Activated T-cell treated with anti-CD3 and anti-CD28 coated beads, Interleukin-2, amount 50 U/mL, for 48 hours (primary cell): Measurements from ENCODE around the gene PHF21A.

Experiments used
- DNase-seq, 2 experiments: peaks; one replicate each; pipeline ENCODE4 v3.0.0-alpha.2; 2020

The PHF21A gene

DNA sequence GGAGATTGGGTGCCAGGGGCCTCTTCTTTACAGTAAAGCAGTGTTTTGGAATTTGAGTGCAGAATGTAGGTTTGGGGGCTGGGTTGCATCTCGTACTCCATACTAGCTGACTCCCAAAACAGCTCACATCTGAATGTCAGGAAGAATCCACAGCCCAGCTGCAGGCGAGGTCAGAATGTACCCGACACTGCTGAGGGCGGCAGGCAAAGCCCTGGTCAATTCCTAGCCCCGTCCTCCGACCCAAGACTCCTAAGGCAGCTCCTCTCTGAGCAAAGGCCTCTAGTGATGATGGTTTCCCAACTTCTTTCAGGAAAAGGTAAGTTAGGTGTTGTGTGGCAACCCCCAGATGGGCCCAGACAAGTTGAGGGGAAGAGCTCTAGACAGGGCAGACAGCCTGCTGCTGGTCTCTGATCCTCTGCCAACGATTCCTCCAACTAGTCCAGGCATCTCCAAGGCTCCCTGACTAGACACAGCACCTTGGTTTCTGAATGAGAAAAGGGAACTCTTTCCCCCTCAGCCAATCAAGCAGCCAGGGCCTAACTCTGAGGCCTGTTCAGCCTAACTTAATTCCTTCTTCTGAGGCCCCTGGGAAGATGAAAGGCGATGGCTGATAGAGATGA lies 190.2 kb downstream of the PHF21A start:
- DNase-seq: no peak

DNA sequence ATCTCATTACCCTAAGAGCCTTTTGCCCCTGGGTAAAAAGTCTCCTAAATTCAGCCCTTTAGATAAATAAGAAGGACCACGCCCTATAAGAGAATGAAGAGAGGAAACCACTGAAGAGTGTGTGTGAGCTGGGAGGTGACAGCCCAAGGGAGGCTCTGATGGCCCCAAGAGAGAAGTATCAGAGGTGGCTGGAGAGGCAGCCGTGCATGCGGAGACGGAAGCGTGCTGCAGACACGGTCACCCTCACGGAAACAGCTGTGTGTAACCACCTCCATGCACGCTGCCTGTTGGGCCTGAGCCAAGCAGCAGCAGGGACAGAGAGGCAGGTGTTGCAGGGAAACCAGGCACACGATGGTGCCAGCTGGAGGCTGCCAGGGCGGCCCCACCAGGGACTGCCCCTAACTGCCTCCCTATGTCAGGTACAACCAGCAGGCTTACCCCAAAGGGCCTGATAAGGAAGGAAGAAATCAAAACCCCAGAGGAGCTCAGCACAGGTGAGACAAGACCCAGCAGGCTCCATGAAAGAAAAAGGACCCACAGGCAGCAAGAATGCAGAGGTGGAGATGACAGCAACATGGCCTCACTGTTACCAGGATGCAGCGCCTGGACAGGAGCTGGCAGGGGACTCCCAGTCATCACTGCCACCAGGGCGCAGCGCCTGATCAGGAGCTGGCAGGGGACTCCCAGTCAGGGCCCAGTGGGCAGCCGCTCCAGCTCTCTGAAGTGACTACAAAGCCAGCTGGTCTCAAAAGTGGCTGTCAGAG lies 191.0 kb downstream of the PHF21A start:
- peak in 1 of 2 experiments; percentile 47 for DNase-seq

DNA sequence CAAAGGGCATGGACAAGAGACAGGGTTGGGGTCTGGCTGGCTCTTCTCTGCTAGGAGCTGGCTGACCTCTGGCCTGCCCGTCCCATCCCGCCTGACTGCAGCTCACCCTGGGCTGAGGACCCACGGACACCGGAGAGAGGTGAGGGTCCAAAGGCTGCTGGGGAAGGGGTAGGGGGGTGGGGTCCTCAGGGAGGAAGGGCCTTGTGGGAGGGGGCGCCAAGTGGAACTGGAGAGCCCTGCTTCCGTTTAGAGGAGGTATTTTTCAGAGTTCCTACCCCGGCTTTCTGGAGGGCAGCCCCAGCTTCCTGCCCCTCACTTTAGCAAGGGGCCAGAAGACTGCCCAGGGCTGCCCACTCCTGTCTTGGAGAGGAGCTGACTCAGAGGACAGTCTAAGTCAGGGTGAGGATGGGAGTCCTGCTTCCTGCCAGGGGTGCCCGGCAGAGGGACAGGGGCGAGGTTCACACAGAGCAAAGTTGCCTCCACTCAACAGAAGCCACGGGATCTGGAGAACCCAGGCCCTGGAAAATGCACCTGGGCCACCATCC lies 191.7 kb downstream of the PHF21A start:
- no peak for DNase-seq

DNA sequence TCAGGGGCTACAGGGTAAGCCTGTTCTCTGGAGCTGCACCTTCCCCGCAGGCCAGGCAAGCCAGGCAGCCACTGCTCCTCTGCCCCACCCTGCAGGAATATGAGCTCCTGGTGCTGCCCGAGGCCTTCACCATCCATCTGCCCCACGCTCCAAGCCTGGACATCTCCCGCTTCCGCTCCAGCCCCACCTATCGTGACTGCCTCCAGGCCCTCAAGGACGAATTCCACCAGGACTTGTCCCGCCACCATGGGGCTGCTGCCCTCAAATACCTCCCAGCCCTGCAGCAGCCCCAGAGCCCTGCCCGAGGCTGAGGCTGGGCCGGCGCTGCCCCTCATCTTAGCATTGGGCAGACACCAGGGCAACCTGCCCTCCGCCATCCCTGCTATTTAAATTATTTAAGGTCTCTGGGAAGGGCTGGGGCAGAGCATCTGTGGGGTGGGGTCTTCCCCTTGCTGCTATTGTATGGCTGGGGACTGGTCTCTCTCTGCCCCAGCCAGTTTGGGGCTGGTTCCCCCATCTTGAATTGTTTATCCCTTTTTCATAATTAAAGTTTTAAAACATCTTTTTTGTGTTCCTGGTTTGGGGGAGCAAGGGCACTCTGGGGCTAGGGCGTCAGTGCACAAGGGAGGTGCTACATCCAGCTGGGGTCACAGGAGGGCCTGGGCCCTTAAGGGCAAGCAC lies 192.6 kb downstream of the PHF21A start:
- DNase-seq: no peak

DNA sequence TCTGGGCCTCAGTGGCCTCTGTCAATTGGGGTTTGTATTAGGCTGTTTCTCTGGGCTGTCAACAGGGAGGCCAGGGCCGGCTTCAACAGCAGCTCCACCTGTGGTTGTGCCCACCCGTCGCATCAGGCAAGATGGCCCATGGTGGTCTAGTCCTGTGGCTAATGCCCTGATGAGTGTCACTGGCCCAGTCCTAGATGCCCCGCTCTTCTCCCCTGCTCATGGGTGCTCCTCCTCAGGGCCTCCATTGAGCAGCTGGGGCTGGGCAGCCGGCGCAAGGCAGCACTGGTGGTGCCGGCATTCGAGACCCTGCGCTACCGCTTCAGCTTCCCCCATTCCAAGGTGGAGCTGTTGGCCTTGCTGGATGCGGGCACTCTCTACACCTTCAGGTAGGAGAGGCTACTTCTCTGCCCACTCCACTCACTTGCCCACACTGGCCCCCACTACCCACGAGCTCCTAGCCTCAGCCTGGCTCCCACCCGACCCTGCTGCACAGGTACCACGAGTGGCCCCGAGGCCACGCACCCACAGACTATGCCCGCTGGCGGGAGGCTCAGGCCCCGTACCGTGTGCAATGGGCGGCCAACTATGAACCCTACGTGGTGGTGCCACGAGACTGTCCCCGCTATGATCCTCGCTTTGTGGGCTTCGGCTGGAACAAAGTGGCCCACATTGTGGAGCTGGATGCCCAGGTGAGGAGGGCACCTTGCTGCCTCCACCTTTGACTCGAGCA lies 193.4 kb downstream of the PHF21A start:
- DNase-seq: no peak

DNA sequence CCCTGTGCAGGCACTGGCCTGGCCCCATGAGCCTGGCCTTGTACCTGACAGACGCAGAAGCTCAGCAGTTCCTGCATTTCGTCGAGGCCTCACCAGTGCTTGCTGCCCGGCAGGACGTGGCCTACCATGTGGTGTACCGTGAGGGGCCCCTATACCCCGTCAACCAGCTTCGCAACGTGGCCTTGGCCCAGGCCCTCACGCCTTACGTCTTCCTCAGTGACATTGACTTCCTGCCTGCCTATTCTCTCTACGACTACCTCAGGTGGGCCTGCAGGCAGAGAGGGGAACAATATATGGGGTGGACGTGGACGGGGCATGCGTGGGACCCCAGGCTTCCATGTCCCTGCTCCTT lies 193.9 kb downstream of the PHF21A start:
- DNase-seq: no peak

DNA sequence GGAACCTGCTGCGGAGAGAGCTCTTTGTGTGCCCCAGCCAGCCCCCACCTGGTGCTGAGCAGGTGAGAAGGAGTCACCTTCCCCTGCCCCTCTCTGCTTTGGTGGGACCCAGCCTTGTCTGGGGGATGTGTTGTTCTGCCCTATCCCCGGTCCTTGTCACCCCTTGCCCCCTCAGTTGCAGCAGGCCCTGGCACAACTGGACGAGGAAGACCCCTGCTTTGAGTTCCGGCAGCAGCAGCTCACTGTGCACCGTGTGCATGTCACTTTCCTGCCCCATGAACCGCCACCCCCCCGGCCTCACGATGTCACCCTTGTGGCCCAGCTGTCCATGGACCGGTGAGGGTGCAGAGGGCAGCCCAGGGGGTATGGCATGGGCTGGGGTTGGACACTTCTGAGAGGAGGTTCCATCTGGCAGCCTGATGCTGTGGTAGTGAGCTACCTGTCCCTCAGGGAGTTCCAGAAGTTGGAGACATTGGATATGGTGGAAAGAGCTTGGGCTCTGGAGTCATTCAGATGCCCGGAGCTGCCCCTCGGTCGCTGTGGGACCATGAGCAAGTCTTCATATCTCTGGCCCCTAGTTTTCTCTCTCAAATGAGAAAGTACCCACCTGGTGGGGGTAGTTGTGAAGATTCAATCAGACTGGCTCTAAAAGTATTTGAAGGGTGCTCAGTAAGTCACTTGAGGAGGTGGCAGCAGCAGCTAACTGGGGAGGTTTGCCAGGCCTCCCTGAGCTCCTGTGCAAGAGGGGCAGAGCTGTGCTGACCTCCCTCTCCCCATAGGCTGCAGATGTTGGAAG lies 194.5 kb downstream of the PHF21A start:
- no peak for DNase-seq

DNA sequence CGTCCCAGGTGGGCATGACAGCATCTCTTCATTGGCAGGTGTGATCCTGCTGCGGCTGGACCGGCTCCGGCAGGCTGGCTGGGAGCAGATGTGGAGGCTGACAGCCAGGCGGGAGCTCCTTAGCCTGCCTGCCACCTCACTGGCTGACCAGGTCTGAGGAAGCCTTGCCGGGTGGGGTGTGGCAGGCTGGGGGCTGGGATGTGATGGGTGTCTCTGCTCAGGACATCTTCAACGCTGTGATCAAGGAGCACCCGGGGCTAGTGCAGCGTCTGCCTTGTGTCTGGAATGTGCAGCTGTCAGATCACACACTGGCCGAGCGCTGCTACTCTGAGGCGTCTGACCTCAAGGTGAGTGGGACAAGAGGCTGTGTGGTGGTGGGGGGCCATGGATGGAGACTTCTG lies 195.3 kb downstream of the PHF21A start:
- DNase-seq: no peak

DNA sequence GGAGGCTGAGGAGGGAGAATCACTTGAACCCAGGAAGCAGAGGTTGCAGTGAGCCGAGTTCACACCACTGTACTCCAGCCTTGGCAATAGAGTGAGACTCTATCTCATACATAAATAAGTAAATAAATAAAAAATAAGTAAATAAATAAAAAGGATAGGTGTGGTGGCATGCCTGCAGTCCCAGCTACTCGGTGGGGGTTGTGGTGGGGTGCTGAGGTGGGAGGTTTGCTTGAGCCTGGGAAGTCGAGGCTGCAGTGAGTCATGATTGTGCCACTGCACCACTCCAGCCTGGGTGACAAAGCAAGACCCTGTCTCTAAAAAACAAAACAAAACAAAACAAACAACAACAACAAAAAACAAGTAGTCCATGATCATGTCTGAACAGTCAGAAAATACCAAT lies 195.7 kb downstream of the PHF21A start:
- DNase-seq: no peak

DNA sequence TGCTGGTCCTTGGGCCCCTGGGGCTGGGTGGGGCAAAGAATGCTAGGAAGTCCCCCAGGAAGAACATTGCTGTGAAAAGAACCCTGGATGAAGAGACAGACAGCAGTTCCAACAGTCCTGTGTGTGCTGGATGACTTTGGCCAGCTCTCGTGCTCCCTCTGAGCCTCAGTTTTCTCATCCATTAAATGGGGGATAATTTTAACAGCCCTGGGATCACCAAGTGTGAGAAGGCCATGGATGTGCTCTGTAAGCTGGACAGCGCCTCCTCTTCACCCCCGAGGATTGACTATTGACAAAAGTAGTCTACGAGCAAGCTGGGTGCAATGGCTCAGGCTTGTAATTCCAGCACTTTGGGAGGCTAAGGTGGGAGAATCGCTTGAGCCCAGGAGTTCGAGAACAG lies 196.3 kb downstream of the PHF21A start:
- no peak for DNase-seq

DNA sequence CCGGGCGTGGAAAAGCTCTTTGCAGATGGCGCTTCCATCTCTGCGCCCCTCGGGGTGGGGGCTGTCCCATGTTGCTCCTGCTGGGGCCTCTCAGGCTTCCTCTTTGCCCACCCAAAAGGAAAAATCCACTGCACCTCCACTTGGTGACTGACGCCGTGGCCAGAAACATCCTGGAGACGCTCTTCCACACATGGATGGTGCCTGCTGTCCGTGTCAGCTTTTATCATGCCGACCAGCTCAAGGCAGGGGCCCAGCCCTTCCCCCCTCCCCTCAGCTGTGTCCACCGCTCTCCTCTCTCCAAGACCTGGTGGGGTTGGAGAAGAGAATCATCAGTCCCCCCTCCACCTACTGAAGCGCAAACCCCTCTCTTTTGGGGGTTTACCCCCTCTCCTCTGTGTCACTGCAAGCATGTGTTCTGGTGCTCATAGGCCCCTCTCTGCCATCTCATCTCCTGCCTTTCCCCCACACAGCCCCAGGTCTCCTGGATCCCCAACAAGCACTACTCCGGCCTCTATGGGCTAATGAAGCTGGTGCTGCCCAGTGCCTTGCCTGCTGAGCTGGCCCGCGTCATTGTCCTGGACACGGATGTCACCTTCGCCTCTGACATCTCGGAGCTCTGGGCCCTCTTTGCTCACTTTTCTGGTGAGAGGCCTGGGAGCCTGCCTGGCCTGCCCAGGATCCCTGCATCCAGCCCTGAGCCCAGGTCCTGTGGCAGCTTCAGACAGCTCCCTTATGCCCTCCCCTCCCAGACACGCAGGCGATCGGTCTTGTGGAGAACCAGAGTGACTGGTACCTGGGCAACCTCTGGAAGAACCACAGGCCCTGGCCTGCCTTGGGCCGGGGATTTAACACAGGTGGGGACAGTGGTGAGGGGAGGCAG lies 197.0 kb downstream of the PHF21A start:
- DNase-seq: no peak

DNA sequence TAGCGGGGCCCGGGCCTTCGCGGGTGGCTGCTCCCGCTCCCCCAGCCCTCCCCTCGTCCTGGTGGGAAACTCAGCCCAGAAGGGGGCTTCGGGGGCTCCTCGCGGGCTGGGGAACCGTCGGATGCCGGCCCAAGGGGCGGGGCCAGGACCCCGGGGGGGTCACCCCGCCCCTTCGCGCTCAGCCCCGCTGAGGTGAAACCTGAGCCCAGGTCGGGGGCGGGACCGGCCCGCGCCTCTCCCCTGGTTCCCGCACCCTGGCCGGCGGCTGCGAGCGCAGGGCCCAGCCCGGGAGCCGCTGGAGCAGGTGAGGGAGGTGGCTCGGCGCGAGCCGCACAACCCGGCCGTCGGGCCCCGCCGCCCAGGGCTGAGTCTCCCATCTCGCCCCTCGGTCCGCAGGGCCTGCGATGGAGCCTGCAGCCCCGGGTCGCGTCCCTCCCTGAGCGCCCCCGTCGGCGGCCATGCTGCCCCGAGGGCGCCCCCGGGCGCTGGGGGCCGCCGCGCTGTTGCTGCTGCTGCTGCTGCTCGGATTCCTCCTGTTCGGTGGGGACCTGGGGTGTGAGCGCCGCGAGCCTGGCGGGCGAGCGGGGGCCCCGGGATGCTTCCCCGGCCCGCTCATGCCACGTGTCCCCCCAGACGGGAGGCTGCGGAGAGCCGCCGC lies 198.7 kb downstream of the PHF21A start, which contains the start of gene LARGE2:
TSS of gene LARGE2 (plus strand) at position 232 of the 658 bp plus-strand sequence. CDS start at position 459, 227 bp downstream.
- DNase-seq: peak in 1 of 2 experiments; percentile 41

DNA sequence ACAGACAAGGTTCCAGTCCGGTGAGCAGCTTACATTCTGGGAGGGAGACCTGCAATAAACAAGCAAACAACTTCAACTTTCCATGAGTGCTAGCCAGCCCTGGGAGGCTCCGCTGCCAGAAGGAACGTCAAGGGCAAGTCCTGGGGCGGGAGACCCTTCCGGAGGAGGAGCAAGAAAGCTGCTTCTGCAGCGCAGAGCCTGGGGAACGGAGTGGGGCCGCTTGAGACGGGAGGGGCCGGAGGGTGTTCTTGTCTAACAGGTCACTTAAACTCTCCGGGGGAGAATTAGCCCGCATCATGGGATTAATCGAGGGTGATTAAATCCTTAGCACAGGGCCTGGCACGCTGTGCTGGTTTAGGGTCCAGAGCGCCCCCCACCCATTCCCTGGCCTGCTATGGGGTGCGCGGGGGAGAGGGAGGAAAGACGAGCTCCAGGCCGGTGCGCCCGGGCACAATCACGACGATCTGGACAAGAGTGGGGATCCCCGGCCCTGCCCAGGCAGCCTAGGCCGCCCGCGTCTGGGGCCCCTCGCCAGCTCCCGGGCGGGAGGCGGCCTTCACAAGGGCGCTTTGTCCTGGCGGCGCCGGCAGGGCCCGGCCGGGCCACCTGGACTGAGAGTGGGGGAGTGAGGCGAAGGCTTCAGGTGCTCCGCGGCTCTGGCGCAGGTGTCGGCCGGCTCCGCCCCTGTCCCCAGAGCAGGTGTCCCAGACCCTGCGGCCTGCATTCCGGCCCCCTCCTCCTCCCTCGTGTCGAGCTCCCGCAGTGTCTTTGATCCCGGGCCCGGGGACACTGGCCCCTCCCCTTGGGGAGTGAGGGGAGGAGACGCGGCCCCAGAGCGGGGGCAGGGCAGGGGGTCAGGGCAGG lies 199.5 kb downstream of the PHF21A start:
- peak in 1 of 2 experiments; percentile 28 for DNase-seq

DNA sequence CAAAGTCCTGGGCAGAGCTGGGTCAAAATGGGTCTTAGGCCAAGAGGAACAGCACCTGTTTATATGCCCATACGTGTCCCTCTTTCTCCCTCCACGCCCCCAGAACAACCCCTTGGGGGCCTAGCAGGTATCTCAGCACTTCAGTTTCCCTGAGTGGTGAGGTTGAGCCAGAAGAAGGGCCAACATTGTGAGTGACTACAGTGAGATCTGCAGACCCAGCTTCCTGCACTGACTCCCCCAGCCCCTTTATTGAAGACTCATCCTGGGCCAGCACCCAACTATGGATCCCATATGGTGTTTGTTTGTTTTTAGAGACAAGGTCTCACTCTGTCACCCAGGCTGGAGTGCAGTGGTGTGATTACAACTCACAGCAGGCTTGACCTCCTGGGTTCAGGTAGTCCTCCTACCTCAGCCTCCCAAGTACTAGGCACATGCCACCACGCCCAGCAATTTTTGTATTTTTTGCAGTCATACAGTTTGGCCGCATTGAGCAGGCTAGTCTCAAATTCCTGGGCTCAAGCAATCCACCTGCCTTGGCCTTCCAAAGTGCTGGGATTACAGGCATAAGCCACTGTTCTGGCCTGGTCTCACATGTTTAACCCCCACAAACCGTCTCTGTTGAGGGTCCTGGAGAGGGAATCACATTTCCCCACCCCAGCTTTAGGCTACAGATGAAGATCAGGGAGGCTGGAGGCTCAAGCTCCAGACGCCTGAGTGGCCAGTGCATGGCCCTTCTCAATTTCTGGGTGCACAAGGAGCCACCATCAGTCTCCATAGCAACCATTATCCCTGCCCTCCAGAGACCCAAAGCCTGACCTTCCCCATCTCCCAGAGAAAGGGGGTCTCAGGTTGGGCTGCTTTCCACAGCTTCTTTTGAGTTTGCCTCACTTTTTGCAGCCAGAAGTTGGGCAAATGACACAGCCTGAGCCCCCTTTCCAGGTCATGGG lies 200.4 kb downstream of the PHF21A start:
- peak in 1 of 2 experiments; percentile 13 for DNase-seq

DNA sequence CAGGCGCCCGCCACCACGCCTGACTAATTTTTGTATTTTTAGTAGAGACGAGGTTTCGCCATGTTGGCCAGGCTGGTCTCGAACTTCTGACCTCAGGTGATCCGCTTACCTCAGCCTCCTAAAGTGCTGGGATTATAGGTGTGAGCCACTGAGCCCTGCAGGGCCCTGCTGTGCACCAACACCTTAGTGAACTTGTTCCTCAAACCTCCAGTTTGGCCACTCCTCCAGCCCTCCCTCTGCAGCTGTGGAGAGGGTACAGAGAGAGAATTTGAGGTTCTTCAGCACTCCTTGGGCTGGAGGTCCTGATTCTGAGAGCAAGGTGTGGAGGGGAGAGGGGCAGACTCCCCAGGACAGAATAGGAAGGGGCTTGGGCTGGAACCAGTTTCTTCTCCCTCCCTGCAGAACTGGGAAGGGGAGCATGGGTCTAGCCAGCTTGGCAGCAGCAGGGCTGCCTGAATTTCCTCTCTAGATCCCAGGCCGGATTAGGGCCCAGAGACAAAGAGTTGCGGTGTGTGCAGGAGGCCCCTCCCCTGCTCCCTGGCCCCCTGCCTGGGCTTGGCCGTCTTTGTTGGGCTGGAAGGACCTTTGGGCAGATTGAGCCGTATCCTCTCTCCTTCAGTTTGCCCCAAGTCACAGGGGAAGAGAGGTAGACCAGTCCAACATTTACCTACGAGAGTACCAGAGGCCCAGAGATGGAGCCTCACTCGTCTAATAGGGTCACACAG lies 201.3 kb downstream of the PHF21A start:
- no peak for DNase-seq

DNA sequence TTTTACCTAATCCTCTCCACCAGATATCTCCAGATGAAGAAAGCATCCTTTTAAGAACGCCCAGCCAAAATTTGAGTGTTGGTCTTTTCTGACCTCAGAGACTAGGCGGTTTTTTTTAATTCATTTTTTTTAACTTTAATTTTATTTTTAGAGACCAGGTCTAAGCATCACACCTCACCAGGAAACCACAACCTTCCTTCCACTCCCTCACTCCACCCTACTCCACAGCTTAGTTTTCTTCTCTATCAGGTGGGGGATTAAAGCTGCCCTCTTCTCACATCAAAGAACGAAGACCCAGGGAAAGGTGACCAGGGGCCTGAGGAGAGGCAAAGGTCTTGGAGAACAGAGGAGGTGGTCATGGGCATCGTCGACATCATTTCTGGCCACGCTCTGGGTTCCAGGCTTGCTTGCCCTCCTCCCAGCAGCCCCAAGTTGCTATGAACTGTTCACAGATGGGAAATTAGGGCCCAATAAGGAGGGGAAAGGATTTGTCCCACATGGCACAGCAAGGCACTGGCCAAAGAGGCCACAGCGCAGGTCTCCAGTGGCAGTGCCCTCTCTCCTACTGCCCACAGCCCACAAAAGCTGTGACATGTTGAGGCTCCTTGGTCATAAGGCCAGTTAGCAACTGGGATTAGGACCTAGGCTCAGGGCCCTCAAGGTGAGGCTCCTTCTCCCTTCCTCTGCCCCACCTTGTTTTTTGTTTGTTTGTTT lies 202.1 kb downstream of the PHF21A start:
- no peak for DNase-seq
